GM23338 (cell line): ENCODE measurements around the gene GTF3C1. TPM values are rescaled to one million over a fixed set of nuclear protein-coding genes. Genes with fewer than 3 reads are reported as not detected.

Source experiments
- ATAC-seq: fragments of 200-7000 bp; cut with Tn5 transposase; 3 replicates; pipeline ENCODE4 v1.9.1; 2020
- DNase-seq: peaks from one replicate; pipeline ENCODE4 v3.0.0-alpha.2; 2015; ENCODE audit warnings: low spot score
- H2AFZ ChIP-seq: fragments of 200-600 bp; sonication (generic); 2 replicates; pipeline ENCODE4 v1.8.0; 2016; ENCODE audit warnings: antibody characterized with exemption, mild to moderate bottlenecking, moderate library complexity
- H3F3A ChIP-seq: fragments of 200-600 bp; sonication (generic); replicated peaks from 2 replicates; pipeline ENCODE4 v1.8.0; 2017; ENCODE audit warnings: antibody characterized with exemption, mixed run types, low read depth
- H3K27ac ChIP-seq: fragments of 200-600 bp; sonication (generic); 2 replicates; pipeline ENCODE4 v1.6.1; 2016; ENCODE audit warnings: low read depth
- H3K27me3 ChIP-seq: fragments of 200-600 bp; sonication (generic); 2 replicates; pipeline ENCODE4 v1.8.0; 2016; ENCODE audit warnings: mild to moderate bottlenecking, mixed run types, moderate library complexity; ENCODE audit not compliant: insufficient read depth
- H3K36me3 ChIP-seq: fragments of 200-600 bp; sonication (generic); 2 replicates; pipeline ENCODE4 v1.8.0; 2016; ENCODE audit warnings: mild to moderate bottlenecking; ENCODE audit not compliant: insufficient read depth
- H3K4me1 ChIP-seq: fragments of 200-600 bp; sonication (generic); 2 replicates; pipeline ENCODE4 v1.8.0; 2016; ENCODE audit warnings: mild to moderate bottlenecking, moderate library complexity; ENCODE audit not compliant: insufficient read depth
- H3K4me2 ChIP-seq: fragments of 200-600 bp; sonication (generic); 2 replicates; pipeline ENCODE4 v1.7.1; 2017; ENCODE audit warnings: mixed run types
- H3K4me3 ChIP-seq: fragments of 200-600 bp; sonication (generic); 2 replicates; pipeline ENCODE4 v1.6.1; 2016; ENCODE audit warnings: mixed run types
- H3K79me2 ChIP-seq: fragments of 200-600 bp; sonication (generic); replicated peaks from 2 replicates; pipeline ENCODE4 v1.8.0; 2017; ENCODE audit warnings: mild to moderate bottlenecking; ENCODE audit not compliant: insufficient read depth
- H3K9me2 ChIP-seq: fragments of 200-600 bp; sonication (generic); 2 replicates; pipeline ENCODE4 v1.8.0; 2017; ENCODE audit not compliant: insufficient read depth
- H4K20me1 ChIP-seq: fragments of 200-600 bp; sonication (generic); replicated peaks from 2 replicates; pipeline ENCODE4 v1.8.0; 2017; ENCODE audit warnings: mild to moderate bottlenecking; ENCODE audit not compliant: insufficient read depth
- H3K27ac Mint-ChIP-seq: 2 replicates; pipeline ENCODE4 v1.8.0; 2020; ENCODE audit warnings: inconsistent platforms, mild to moderate bottlenecking, moderate library complexity, mixed read lengths
- H3K27me3 Mint-ChIP-seq: 3 replicates; pipeline ENCODE4 v1.8.0; 2022; ENCODE audit warnings: low read depth, mild to moderate bottlenecking, moderate library complexity, mixed read lengths, inconsistent platforms; ENCODE audit not compliant: insufficient read depth, poor library complexity
- H3K36me3 Mint-ChIP-seq: 3 replicates; pipeline ENCODE4 v1.8.0; 2021; ENCODE audit warnings: low read depth, mild to moderate bottlenecking, inconsistent platforms, moderate library complexity, mixed read lengths
- H3K4me1 Mint-ChIP-seq: 3 replicates; pipeline ENCODE4 v1.8.0; 2020; ENCODE audit warnings: mild to moderate bottlenecking, inconsistent platforms, mixed read lengths
- H3K4me3 Mint-ChIP-seq: 3 replicates; pipeline ENCODE4 v1.8.0; 2021; ENCODE audit warnings: moderate library complexity, mild to moderate bottlenecking, inconsistent platforms, mixed read lengths
- H3K9me3 Mint-ChIP-seq: 3 replicates; pipeline ENCODE4 v1.8.0; 2020; ENCODE audit warnings: moderate library complexity, mild to moderate bottlenecking, inconsistent platforms, mixed read lengths
- CREB1 ChIP-seq: fragments of 250-450 bp; sonication (Bioruptor Pico); IDR thresholded peaks from 2 replicates; pipeline ENCODE4 v1.5.0; 2020; ENCODE audit warnings: low read depth, mild to moderate bottlenecking, moderate library complexity
- CTCF ChIP-seq, 2 experiments: fragments of 200-600 bp in 1 of 2; sonication (generic) in 1 of 2; conservative IDR thresholded peaks; 2 replicates each; pipeline versions ENCODE4 v1.5.1 to v1.6.1; 2016 to 2017; ENCODE audit warnings: antibody characterized with exemption in 2 of 2, low read depth in 2 of 2, mild to moderate bottlenecking in 2 of 2, moderate library complexity in 1 of 2
- ETS1 ChIP-seq: IDR thresholded peaks from 2 replicates; pipeline ENCODE4 v1.6.1; 2016; ENCODE audit warnings: antibody characterized with exemption
- EZH2phosphoT487 ChIP-seq: fragments of 200-600 bp; sonication (generic); IDR thresholded peaks from one replicate; pipeline ENCODE4 v1.8.1; 2018; ENCODE audit warnings: antibody characterized with exemption; ENCODE audit not compliant: unreplicated experiment
- JUNB ChIP-seq: IDR thresholded peaks from one replicate; pipeline ENCODE4 v1.6.1; 2016; ENCODE audit warnings: antibody characterized with exemption; ENCODE audit not compliant: unreplicated experiment
- NANOG ChIP-seq: IDR thresholded peaks from 2 replicates; pipeline ENCODE4 v1.6.1; 2016; ENCODE audit warnings: antibody characterized with exemption, borderline replicate concordance
- POLR2AphosphoS5 ChIP-seq: IDR thresholded peaks from 2 replicates; pipeline ENCODE4 v1.6.1; 2016; ENCODE audit warnings: antibody characterized with exemption, low read depth
- STAT1 ChIP-seq: IDR thresholded peaks from one replicate; pipeline ENCODE4 v1.6.1; 2016; ENCODE audit warnings: antibody characterized with exemption; ENCODE audit not compliant: unreplicated experiment
- ZNF331 ChIP-seq: fragments of 250-450 bp; sonication (Bioruptor Pico); IDR thresholded peaks from 2 replicates; pipeline ENCODE4 v1.5.0; 2020; ENCODE audit warnings: low read depth, mild to moderate bottlenecking, moderate library complexity
- polyA plus RNA-seq: library from polyadenylated mRNA; unstranded; fragments of >200 nt; fragmentation: Nextera tagmentation; extraction: Ambion mirVana; gene quantifications from 2 replicates; pipeline ENCODE4 v1.2.1, GENCODE V29; 2016
- total RNA-seq: library from RNA; depleted of rRNA; stranded (reverse); fragments of >200 nt; shearing (Covaris generic); gene quantifications from 2 replicates; pipeline ENCODE4 v1.2.3, GENCODE V29; 2014
- TF ChIP-seq, protein P1 (sequence below): IDR thresholded peaks from one replicate; pipeline ENCODE4 v1.6.1; 2018; ENCODE audit warnings: antibody characterized with exemption; ENCODE audit not compliant: unreplicated experiment

Gene GTF3C1
- total and polyA plus RNA-seq, 2 experiments from 2014 or later, result 78.5 to 138 TPM

GRCh38 chr16:27472091-27473020, 77.4 kb downstream of the GTF3C1 start (continued):
- TF ChIP-seq, protein P1, sequence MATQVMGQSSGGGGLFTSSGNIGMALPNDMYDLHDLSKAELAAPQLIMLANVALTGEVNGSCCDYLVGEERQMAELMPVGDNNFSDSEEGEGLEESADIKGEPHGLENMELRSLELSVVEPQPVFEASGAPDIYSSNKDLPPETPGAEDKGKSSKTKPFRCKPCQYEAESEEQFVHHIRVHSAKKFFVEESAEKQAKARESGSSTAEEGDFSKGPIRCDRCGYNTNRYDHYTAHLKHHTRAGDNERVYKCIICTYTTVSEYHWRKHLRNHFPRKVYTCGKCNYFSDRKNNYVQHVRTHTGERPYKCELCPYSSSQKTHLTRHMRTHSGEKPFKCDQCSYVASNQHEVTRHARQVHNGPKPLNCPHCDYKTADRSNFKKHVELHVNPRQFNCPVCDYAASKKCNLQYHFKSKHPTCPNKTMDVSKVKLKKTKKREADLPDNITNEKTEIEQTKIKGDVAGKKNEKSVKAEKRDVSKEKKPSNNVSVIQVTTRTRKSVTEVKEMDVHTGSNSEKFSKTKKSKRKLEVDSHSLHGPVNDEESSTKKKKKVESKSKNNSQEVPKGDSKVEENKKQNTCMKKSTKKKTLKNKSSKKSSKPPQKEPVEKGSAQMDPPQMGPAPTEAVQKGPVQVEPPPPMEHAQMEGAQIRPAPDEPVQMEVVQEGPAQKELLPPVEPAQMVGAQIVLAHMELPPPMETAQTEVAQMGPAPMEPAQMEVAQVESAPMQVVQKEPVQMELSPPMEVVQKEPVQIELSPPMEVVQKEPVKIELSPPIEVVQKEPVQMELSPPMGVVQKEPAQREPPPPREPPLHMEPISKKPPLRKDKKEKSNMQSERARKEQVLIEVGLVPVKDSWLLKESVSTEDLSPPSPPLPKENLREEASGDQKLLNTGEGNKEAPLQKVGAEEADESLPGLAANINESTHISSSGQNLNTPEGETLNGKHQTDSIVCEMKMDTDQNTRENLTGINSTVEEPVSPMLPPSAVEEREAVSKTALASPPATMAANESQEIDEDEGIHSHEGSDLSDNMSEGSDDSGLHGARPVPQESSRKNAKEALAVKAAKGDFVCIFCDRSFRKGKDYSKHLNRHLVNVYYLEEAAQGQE, result no peak
- TF ChIP-seq ZNF331 (CRISPR knock-in tag) (no peak), ETS1 (no peak), POLR2AphosphoS5 (no peak)

- Histone ChIP-seq H2AFZ (no peak overlapping the region), H3K9me2 (no peaks in the 10 kb centered on the region), H3F3A (no peaks in the 10 kb centered on the region), H3K36me3 (peaks cover 29% of the 10 kb centered on the region; the same call in 1 of the 2 replicates), H3K4me1 (no peaks in the 10 kb centered on the region), H4K20me1 (peaks cover 8% of the 10 kb centered on the region; the same call in 1 of the 2 replicates), H3K27me3 (no peaks in the 10 kb centered on the region), H3K4me3 (no peak overlapping the region), H3K4me2 (no peak overlapping the region), H3K79me2 (no peaks in the 10 kb centered on the region), H3K27ac (no peak overlapping the region)
- H3K9me3 Mint-ChIP-seq, result no peaks in the 10 kb centered on the region
- peaks cover 86% of the 10 kb centered on the region for H3K36me3 Mint-ChIP-seq
- DNase-seq, result no peak
- H3K27me3 Mint-ChIP-seq, result peaks cover 8% of the 10 kb centered on the region
- H3K4me3 Mint-ChIP-seq, result no peak overlapping the region
- no peak overlapping the region for H3K27ac Mint-ChIP-seq
- no peaks in the 10 kb centered on the region for H3K4me1 Mint-ChIP-seq
- no peak for ATAC-seq
- TF ChIP-seq POLR2AphosphoS5, result no peak
- TF ChIP-seq, protein P1, result no peak
- no peak for TF ChIP-seq JUNB
- no peak for TF ChIP-seq STAT1
- TF ChIP-seq CREB1 (CRISPR knock-in tag), result no peak
- no peak for TF ChIP-seq CTCF (conservative IDR thresholded peaks at IDR 0.05; ENCODE audit: low read depth in 2 of 2)
- TF ChIP-seq EZH2phosphoT487, result no peak
- no peak for TF ChIP-seq NANOG
- TF ChIP-seq ETS1, result no peak
These were observed 78.1 kb downstream of the GTF3C1 start for GRCh38 chr16:27471661-27472060.
